ENCODE data around the gene PRDM12. TPM values are rescaled to one million over a fixed set of nuclear protein-coding genes. Genes with fewer than 3 reads are reported as not detected.

The PRDM12 gene
- polyA plus RNA-seq, 1 donor (not counting 4 experiments of a cell fraction or from before 2014, with no cell fraction given) = not detected

DNA sequence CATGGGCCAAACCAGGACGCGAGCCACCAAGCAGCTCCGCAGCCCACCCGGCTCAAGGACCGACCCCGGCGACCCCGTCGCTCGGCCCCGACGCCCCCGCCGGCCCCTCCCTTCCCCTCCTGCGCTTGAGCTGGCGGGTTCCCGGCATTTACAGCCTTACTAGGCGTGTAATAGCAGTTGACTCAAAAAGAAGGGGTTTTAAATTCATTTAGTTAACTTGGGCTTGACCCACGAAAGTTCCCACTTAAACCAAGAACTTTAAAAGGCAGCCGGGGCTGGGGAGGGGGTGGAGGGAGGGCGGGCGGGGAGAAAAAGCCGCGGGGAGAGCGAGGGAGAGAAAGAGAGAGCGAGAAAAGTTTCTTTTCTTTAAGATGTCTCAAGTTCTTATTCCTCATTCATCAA, 636 bp downstream of the PRDM12 start:
- Histone ChIP-seq H3K4me1 (ENCODE audit: control insufficient read depth, extremely low read depth, insufficient read depth, low read length) (no peaks in the 10 kb centered on the region), H3K79me2 (ENCODE audit: control insufficient read depth, insufficient read depth, low read length) (no peaks in the 10 kb centered on the region), H3K27ac (ENCODE audit: control insufficient read depth, insufficient read depth, low read length) (no peak overlapping the region), H3K4me2 (ENCODE audit: control insufficient read depth, extremely low read depth, insufficient read depth, low read depth, low read length) (no peak overlapping the region), H3K9me3 (ENCODE audit: control insufficient read depth, low read depth, low read length) (no peaks in the 10 kb centered on the region), H2AFZ (ENCODE audit: control insufficient read depth, low read length) (no peak overlapping the region), H3K9ac (ENCODE audit: control insufficient read depth, extremely low read depth, insufficient read depth, low read length) (no peak overlapping the region), H3K27me3 (ENCODE audit: control insufficient read depth, extremely low read depth, insufficient read depth, low read length) (peaks cover 87% of the 10 kb centered on the region), H4K20me1 (ENCODE audit: control insufficient read depth, extremely low read depth, insufficient read depth, low read length) (peaks cover 5% of the 10 kb centered on the region), H3K9me1 (ENCODE audit: control insufficient read depth, extremely low read depth, insufficient read depth, low read length) (no peaks in the 10 kb centered on the region), H3K36me3 (ENCODE audit: control insufficient read depth in 2 of 2, extremely low read depth in 1 of 2, insufficient read depth in 2 of 2, low read length in 2 of 2) (no peaks in the 10 kb centered on the region), H3K4me3 (ENCODE audit: control insufficient read depth in 2 of 3, extremely low read depth in 1 of 3, insufficient read depth in 2 of 3, low read depth in 1 of 3, low read length in 3 of 3) (no peak overlapping the region)
- DNase-seq (ENCODE audit: low read depth, low spot score) (no peak), FAIRE-seq (no peak)
- TF ChIP-seq, protein P1, sequence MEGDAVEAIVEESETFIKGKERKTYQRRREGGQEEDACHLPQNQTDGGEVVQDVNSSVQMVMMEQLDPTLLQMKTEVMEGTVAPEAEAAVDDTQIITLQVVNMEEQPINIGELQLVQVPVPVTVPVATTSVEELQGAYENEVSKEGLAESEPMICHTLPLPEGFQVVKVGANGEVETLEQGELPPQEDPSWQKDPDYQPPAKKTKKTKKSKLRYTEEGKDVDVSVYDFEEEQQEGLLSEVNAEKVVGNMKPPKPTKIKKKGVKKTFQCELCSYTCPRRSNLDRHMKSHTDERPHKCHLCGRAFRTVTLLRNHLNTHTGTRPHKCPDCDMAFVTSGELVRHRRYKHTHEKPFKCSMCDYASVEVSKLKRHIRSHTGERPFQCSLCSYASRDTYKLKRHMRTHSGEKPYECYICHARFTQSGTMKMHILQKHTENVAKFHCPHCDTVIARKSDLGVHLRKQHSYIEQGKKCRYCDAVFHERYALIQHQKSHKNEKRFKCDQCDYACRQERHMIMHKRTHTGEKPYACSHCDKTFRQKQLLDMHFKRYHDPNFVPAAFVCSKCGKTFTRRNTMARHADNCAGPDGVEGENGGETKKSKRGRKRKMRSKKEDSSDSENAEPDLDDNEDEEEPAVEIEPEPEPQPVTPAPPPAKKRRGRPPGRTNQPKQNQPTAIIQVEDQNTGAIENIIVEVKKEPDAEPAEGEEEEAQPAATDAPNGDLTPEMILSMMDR (optimal IDR thresholded peaks at IDR 0.05 in 1 of 3, IDR thresholded peaks at IDR 0.05 in 1 of 3, conservative IDR thresholded peaks at IDR 0.05 in 1 of 3; ENCODE audit: extremely low read depth in 1 of 3, insufficient read depth in 2 of 3, low read length in 3 of 3) = no peak
- no peak for TF ChIP-seq EZH2 (IDR thresholded peaks at IDR 0.05; ENCODE audit: low read length)
- dilution Hi-C loops (cut with MboI; ENCODE audit: extremely low pct_ligation_motif_present, low sequenced_read_pairs) = no loop called here

DNA sequence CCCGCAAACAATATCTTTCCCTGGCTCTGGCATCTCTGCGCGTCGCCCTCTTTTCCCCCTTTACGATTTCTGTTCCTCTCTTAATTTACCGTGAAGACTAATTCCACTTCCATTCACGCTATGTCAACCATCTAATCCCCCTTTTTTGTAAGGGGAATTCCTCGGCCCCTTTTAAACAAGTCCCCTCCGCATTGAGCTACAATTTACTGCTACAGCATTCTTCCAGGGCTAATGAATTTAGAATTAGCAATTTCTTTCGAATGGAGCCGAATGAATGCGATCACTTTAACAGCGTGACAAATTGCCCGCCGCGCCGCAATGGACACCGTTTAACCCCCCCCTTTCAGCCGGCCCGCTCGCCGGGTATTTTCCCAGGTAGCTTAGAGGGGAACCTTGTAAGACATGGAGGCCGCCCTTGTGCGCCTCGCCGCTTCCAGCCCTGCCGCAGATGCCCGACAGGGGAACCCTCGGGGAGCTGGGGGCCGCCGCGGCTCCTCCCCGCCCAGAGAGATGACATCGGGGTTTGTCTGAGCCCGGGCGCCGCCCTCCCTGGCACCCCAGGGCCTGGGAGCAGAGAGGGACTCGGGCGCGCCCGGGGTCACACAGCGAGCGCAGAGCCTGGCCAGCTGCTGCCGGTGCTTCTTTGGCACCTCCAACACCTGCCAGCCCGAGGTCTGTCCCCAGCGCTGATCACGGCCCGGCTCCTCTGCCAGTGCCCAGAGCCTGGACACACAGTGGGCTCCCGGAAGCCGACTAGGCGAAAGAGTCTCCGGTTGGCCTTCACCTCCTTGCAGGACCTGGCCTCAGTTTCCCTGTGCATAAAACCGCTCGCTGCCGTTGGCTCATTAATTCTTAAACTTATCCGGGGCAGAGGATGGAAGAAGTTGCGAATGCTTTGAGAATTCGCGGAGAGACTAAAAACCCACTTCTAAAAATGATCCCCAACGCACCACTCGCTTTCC, 1.3 kb downstream of the PRDM12 start:
- Histone ChIP-seq H3K27me3 (ENCODE audit: control insufficient read depth, extremely low read depth, insufficient read depth, low read length) (peaks cover 80% of the 10 kb centered on the region), H3K9ac (ENCODE audit: control insufficient read depth, extremely low read depth, insufficient read depth, low read length) (no peak overlapping the region), H3K9me3 (ENCODE audit: control insufficient read depth, low read depth, low read length) (no peaks in the 10 kb centered on the region), H3K4me2 (ENCODE audit: control insufficient read depth, extremely low read depth, insufficient read depth, low read depth, low read length) (peak overlapping the region; percentile 2), H3K79me2 (ENCODE audit: control insufficient read depth, insufficient read depth, low read length) (no peaks in the 10 kb centered on the region), H3K9me1 (ENCODE audit: control insufficient read depth, extremely low read depth, insufficient read depth, low read length) (no peaks in the 10 kb centered on the region), H2AFZ (ENCODE audit: control insufficient read depth, low read length) (no peak overlapping the region), H3K4me1 (ENCODE audit: control insufficient read depth, extremely low read depth, insufficient read depth, low read length) (no peaks in the 10 kb centered on the region), H3K27ac (ENCODE audit: control insufficient read depth, insufficient read depth, low read length) (no peak overlapping the region), H3K36me3 (ENCODE audit: control insufficient read depth in 2 of 2, extremely low read depth in 1 of 2, insufficient read depth in 2 of 2, low read length in 2 of 2) (no peaks in the 10 kb centered on the region), H4K20me1 (ENCODE audit: control insufficient read depth, extremely low read depth, insufficient read depth, low read length) (peaks cover 5% of the 10 kb centered on the region), H3K4me3 (ENCODE audit: control insufficient read depth in 2 of 3, extremely low read depth in 1 of 3, insufficient read depth in 2 of 3, low read depth in 1 of 3, low read length in 3 of 3) (no peak overlapping the region)
- TF ChIP-seq, protein P1 (optimal IDR thresholded peaks at IDR 0.05 in 1 of 3, IDR thresholded peaks at IDR 0.05 in 1 of 3, conservative IDR thresholded peaks at IDR 0.05 in 1 of 3; ENCODE audit: extremely low read depth in 1 of 3, insufficient read depth in 2 of 3, low read length in 3 of 3) = no peak
- TF ChIP-seq EZH2 (IDR thresholded peaks at IDR 0.05; ENCODE audit: low read length) = peak; percentile 99
- no peak for FAIRE-seq
- no peak for DNase-seq (ENCODE audit: low read depth, low spot score)
- dilution Hi-C loops (cut with MboI; ENCODE audit: extremely low pct_ligation_motif_present, low sequenced_read_pairs) = no loop called here
